Small intestine (tissue), 7 donors: ENCODE data around the gene TMEM151A. TPM values are rescaled to one million over a fixed set of nuclear protein-coding genes. Genes with fewer than 3 reads are reported as not detected.

Experiments used
- DNase-seq, 2 donors: peaks; one replicate each; pipeline versions ENCODE4 v3.0.0 to v3.0.0-alpha.2; 2013
- FAIRE-seq: peaks from 2 replicates; lab custom pipeline; 2012; peaks lifted over from hg19 to GRCh38; lab: Jason Lieb, UNC
- H3K27ac ChIP-seq, 3 donors: one replicate each; pipeline ENCODE4 v1.5.1; 2013; ENCODE audit warnings: low read length in 2 of 3, mild to moderate bottlenecking in 2 of 3, control low read depth in 1 of 3, inconsistent platforms in 1 of 3, low read depth in 1 of 3, moderate library complexity in 1 of 3
- H3K27me3 ChIP-seq, 3 donors: one replicate each; pipeline ENCODE4 v1.6.1; 2013; ENCODE audit warnings: low read length in 3 of 3, inconsistent platforms in 1 of 3; ENCODE audit not compliant: control insufficient read depth in 3 of 3, insufficient read depth in 3 of 3
- H3K36me3 ChIP-seq, 3 donors: one replicate each; pipeline ENCODE4 v1.6.1; 2013; ENCODE audit warnings: low read length in 3 of 3, inconsistent platforms in 1 of 3, low read depth in 1 of 3, mild to moderate bottlenecking in 1 of 3, moderate library complexity in 1 of 3; ENCODE audit not compliant: control insufficient read depth in 3 of 3, insufficient read depth in 2 of 3
- H3K4me1 ChIP-seq, 3 donors: one replicate each; pipeline ENCODE4 v1.6.1; 2013; ENCODE audit warnings: low read length in 2 of 3, inconsistent platforms in 1 of 3, low read depth in 1 of 3, mild to moderate bottlenecking in 1 of 3, moderate library complexity in 1 of 3; ENCODE audit not compliant: control insufficient read depth in 3 of 3, insufficient read depth in 2 of 3
- H3K4me3 ChIP-seq, 3 donors: one replicate each; pipeline ENCODE4 v1.5.1; 2013; ENCODE audit warnings: low read length in 3 of 3, control low read depth in 1 of 3, inconsistent platforms in 1 of 3, low read depth in 1 of 3, mild to moderate bottlenecking in 1 of 3, moderate library complexity in 1 of 3
- H3K9me3 ChIP-seq, 2 donors: one replicate each; pipeline ENCODE4 v1.6.1; 2013; ENCODE audit warnings: low read depth in 1 of 2, low read length in 1 of 2; ENCODE audit not compliant: control insufficient read depth in 2 of 2, insufficient read depth in 1 of 2
- WGBS, 3 donors: extraction: QIAGEN DNeasy Blood & Tissue Kit; methylation state at CpG; one replicate each; pipeline ENCODE4 v1.1.7; 2013; 5-methylcytosine and 5-hydroxymethylcytosine counted together
- polyA plus RNA-seq, 4 donors: library from polyadenylated mRNA; stranded (reverse) in 3 of 4; unstranded in 1 of 4; fragments of 200-250 nt in 3 of 4; fragments of 120-200 nt in 1 of 4; gene quantifications; one replicate each; pipeline versions ENCODE4 v1.2.1 to v1.2.3, GENCODE V29; 2013
- donor health status: healthy with polysubstance abuse.
- donor health status: control.
- donor health status: control.
- donor health status: Bipolar disorder and iron deficiency.
- donor health status: healthy.

The TMEM151A gene
- polyA plus RNA-seq, 4 donors, result 0.44 to 0.91 (median 0.54) TPM; not detected in 1

- Histone ChIP-seq H3K27me3 (no peaks in the 10 kb centered on the region), H3K27ac (peak within 1 kb of the TSS; percentile 78 to 95 (median 94)), H3K4me1 (peaks cover 0 to 12% (median 0%) of the 10 kb centered on the region in 3 donors), H3K36me3 (peaks cover 3 to 67% (median 14%) of the 10 kb centered on the region in 3 donors), H3K4me3 (peak within 1 kb of the TSS; percentile 78 to 99 (median 88)), H3K9me3 (no peaks in the 10 kb centered on the region)
- FAIRE-seq (no peak), DNase-seq (peak; percentile 100)
- WGBS, 3 donors, result 0% methylated on average over 50 to 64 of the region's 64 CpGs
Observed at GRCh38 chr11:66268244-66268951, 23.3 kb upstream of the TMEM151A start, which contains the start of gene RAB1B. RAB1B (plus strand) TSS chr11:66268639; CDS start chr11:66268680, 41 bp downstream.

GRCh38 chr11:66268952-66269905, 22.5 kb upstream of the TMEM151A start:
- Histone ChIP-seq H3K27me3 (no peaks in the 10 kb centered on the region), H3K4me1 (peaks cover 0 to 12% (median 0%) of the 10 kb centered on the region in 3 donors), H3K27ac (peak overlapping the region; percentile 76 to 95 (median 94)), H3K4me3 (peak overlapping the region; percentile 78 to 99 (median 88)), H3K9me3 (no peaks in the 10 kb centered on the region), H3K36me3 (peaks cover 6 to 67% (median 16%) of the 10 kb centered on the region in 3 donors)
- FAIRE-seq (no peak), DNase-seq (peak; percentile 51 to 63)
- 1 to 2% (median 1%) methylated on average over 32 of the region's 32 CpGs for WGBS, 3 donors

- FAIRE-seq, result no peak
- WGBS, 3 donors, result 91 to 96% (median 93%) methylated on average over 7 of the region's 7 CpGs
Observed at GRCh38 chr11:66271816-66272215, 19.9 kb upstream of the TMEM151A start.

GRCh38 chr11:66272596-66272995, 19.1 kb upstream of the TMEM151A start:
- H3K36me3 ChIP-seq, result peaks cover 12 to 74% (median 29%) of the 10 kb centered on the region in 3 donors
- H3K27ac ChIP-seq, result no peak overlapping the region
- DNase-seq (no peak), FAIRE-seq (no peak)
- no peaks in the 10 kb centered on the region for H3K9me3 ChIP-seq
- H3K4me3 ChIP-seq, result no peak overlapping the region
- no peaks in the 10 kb centered on the region for H3K27me3 ChIP-seq
- peaks cover 0 to 9% (median under 1%) of the 10 kb centered on the region in 3 donors for H3K4me1 ChIP-seq
- WGBS, 3 donors, result 80 to 96% (median 81%) methylated on average over 2 of the region's 2 CpGs

More at GRCh38 chr11:66271816-66272215, 19.9 kb upstream of the TMEM151A start:
- no peaks in the 10 kb centered on the region for H3K27me3 ChIP-seq
- no peak for DNase-seq
- no peak overlapping the region for H3K4me3 ChIP-seq
- peaks cover 0 to 9% (median 0%) of the 10 kb centered on the region in 3 donors for H3K4me1 ChIP-seq
- no peak overlapping the region for H3K27ac ChIP-seq
- peaks cover 12 to 68% (median 29%) of the 10 kb centered on the region in 3 donors for H3K36me3 ChIP-seq
- H3K9me3 ChIP-seq, result no peaks in the 10 kb centered on the region

GRCh38 chr11:66274219-66274618, 17.5 kb upstream of the TMEM151A start:
- no peak for FAIRE-seq
- Histone ChIP-seq H3K4me3 (no peak overlapping the region), H3K36me3 (peaks cover 12 to 74% (median 29%) of the 10 kb centered on the region in 3 donors), H3K4me1 (peaks cover 0 to 11% (median 1%) of the 10 kb centered on the region in 3 donors), H3K9me3 (no peaks in the 10 kb centered on the region), H3K27me3 (peaks cover 0 to 7% (median 0%) of the 10 kb centered on the region in 3 donors), H3K27ac (no peak overlapping the region)
- WGBS, 3 donors, result 64 to 72% (median 71%) methylated on average over 1 of the region's 1 CpG
- DNase-seq, result no peak

- DNase-seq (no peak), FAIRE-seq (no peak)
- Histone ChIP-seq H3K36me3 (peaks cover 12 to 68% (median 29%) of the 10 kb centered on the region in 3 donors), H3K4me3 (no peak overlapping the region), H3K4me1 (peaks cover 0 to 6% (median 1%) of the 10 kb centered on the region in 3 donors), H3K9me3 (no peaks in the 10 kb centered on the region), H3K27me3 (peaks cover 0 to 14% (median 0%) of the 10 kb centered on the region in 3 donors), H3K27ac (no peak overlapping the region)
- 92 to 94% (median 94%) methylated on average over 8 of the region's 8 CpGs for WGBS, 3 donors
Observed at GRCh38 chr11:66275396-66275795, 16.3 kb upstream of the TMEM151A start.

- WGBS, 3 donors, result 86 to 90% (median 88%) methylated on average over 14 of the region's 14 CpGs
- no peak overlapping the region for H3K27ac ChIP-seq
- H3K9me3 ChIP-seq, result no peaks in the 10 kb centered on the region
- DNase-seq (no peak), FAIRE-seq (no peak)
- H3K4me3 ChIP-seq, result no peak overlapping the region
- H3K36me3 ChIP-seq, result peaks cover 12 to 62% (median 29%) of the 10 kb centered on the region in 3 donors
- peaks cover 0 to 14% (median 0%) of the 10 kb centered on the region in 3 donors for H3K27me3 ChIP-seq
- peaks cover 0 to 6% (median 1%) of the 10 kb centered on the region in 3 donors for H3K4me1 ChIP-seq
Observed at GRCh38 chr11:66275984-66276612, 15.6 kb upstream of the TMEM151A start.
